ENCODE measurements around the gene OR5AU1. TPM values are rescaled to one million over a fixed set of nuclear protein-coding genes. Genes with fewer than 3 reads are reported as not detected.

Gene OR5AU1
- total and polyA plus RNA-seq, 2 of the 4 experiments (the other 2 are of a cell fraction): not detected

- no peak overlapping the region for H2AK5ac ChIP-seq (ENCODE audit: low read depth, low read length)
- TF ChIP-seq MAZ (IDR thresholded peaks at IDR 0.05; ENCODE audit: borderline replicate concordance, low read depth, low read length) (no peak), BHLHE40 (IDR thresholded peaks at IDR 0.05; ENCODE audit: low read depth, low read length) (no peak), RCOR1 (IDR thresholded peaks at IDR 0.05; ENCODE audit: insufficient replicate concordance, low read length) (no peak), MXI1 (IDR thresholded peaks at IDR 0.05; ENCODE audit: borderline replicate concordance, low read depth, low read length) (no peak), POLR2A (IDR thresholded peaks at IDR 0.05; ENCODE audit: low read depth, low read length) (no peak), RFX5 (IDR thresholded peaks at IDR 0.05; ENCODE audit: low read depth, low read length) (no peak), MAFK (IDR thresholded peaks at IDR 0.05; ENCODE audit: low read depth, low read length) (no peak), USF2 (IDR thresholded peaks at IDR 0.05; ENCODE audit: low read depth, low read length) (no peak), ELK1 (IDR thresholded peaks at IDR 0.05; ENCODE audit: borderline replicate concordance, low read depth, low read length) (no peak), FOS (IDR thresholded peaks at IDR 0.05; ENCODE audit: low read depth, low read length) (no peak)
- TF ChIP-seq, protein P1, sequence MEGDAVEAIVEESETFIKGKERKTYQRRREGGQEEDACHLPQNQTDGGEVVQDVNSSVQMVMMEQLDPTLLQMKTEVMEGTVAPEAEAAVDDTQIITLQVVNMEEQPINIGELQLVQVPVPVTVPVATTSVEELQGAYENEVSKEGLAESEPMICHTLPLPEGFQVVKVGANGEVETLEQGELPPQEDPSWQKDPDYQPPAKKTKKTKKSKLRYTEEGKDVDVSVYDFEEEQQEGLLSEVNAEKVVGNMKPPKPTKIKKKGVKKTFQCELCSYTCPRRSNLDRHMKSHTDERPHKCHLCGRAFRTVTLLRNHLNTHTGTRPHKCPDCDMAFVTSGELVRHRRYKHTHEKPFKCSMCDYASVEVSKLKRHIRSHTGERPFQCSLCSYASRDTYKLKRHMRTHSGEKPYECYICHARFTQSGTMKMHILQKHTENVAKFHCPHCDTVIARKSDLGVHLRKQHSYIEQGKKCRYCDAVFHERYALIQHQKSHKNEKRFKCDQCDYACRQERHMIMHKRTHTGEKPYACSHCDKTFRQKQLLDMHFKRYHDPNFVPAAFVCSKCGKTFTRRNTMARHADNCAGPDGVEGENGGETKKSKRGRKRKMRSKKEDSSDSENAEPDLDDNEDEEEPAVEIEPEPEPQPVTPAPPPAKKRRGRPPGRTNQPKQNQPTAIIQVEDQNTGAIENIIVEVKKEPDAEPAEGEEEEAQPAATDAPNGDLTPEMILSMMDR (conservative IDR thresholded peaks at IDR 0.05; ENCODE audit: low read depth, low read length): no peak
- H3K27ac ChIP-seq (ENCODE audit: insufficient read depth, low read length): no peak overlapping the region
- in situ Hi-C loops (cut with MboI; ENCODE audit: low sequenced_read_pairs): no loop called here
- no peak overlapping the region for H4K5ac ChIP-seq (ENCODE audit: low read depth, low read length)
- no peak overlapping the region for H3K18ac ChIP-seq (ENCODE audit: low read depth, low read length)
- H2BK20ac ChIP-seq (ENCODE audit: low read depth, low read length): no peak overlapping the region
- no peak overlapping the region for H2BK120ac ChIP-seq (ENCODE audit: low read depth, low read length)
- no CpG with 5 or more reads among the region's 3 CpGs for WGBS, 2 experiments (ENCODE audit: extremely low coverage in 2 of 2, insufficient read length in 1 of 2)
- H3K4me3 ChIP-seq (ENCODE audit: insufficient read depth, low read depth, low read length): no peak overlapping the region
- no peak overlapping the region for H3K4ac ChIP-seq (ENCODE audit: low read depth, low read length)
- H3K56ac ChIP-seq (ENCODE audit: extremely low read depth, insufficient read depth, low read length): no peak overlapping the region
- no peak overlapping the region for H3K9ac ChIP-seq (ENCODE audit: low read depth, low read length)
- no peak overlapping the region for H3K23ac ChIP-seq (ENCODE audit: low read depth, low read length)
- H2BK15ac ChIP-seq (ENCODE audit: low read depth, low read length): no peak overlapping the region
- CTCF ChIA-PET: interaction anchor here (0.6 kb wide), 1 partner anchor 337 kb away, joined by 3 read pairs; the partner anchor contains the start of gene CHD8
- intact Hi-C loops (cut with micrococcal nuclease): no loop called here
- no peak overlapping the region for H3K4me2 ChIP-seq (ENCODE audit: low read depth, low read length)
- H2BK5ac ChIP-seq (ENCODE audit: low read depth, low read length, poor library complexity, severe bottlenecking): no peak overlapping the region
- H3K14ac ChIP-seq (replicated peaks; ENCODE audit: low read depth, low read length): no peak overlapping the region
- no peaks in the 10 kb centered on the region for H3K9me3 ChIP-seq (ENCODE audit: control insufficient read depth, insufficient read depth, low read length)
- no peak overlapping the region for H4K8ac ChIP-seq (ENCODE audit: low read depth in 2 of 2, low read length in 2 of 2)
- no peaks in the 10 kb centered on the region for H3K79me1 ChIP-seq (ENCODE audit: low read depth in 1 of 2, low read length in 2 of 2)
- no peak overlapping the region for H4K91ac ChIP-seq (ENCODE audit: insufficient read depth, low read depth, low read length)
- H3K9me1 ChIP-seq (ENCODE audit: insufficient read depth, low read length): no peaks in the 10 kb centered on the region
- no peak overlapping the region for H2AFZ ChIP-seq (replicated peaks; ENCODE audit: low read length, poor library complexity)
- no peaks in the 10 kb centered on the region for H3K4me1 ChIP-seq (ENCODE audit: control insufficient read depth, insufficient read depth, low read length)
- H2AK9ac ChIP-seq (replicated peaks; ENCODE audit: low read depth, low read length, poor library complexity): no peak overlapping the region
- no peaks in the 10 kb centered on the region for H4K20me1 ChIP-seq (ENCODE audit: insufficient read depth, low read length)
- H3K27me3 ChIP-seq (ENCODE audit: control insufficient read depth, insufficient read depth, low read length): peaks cover 5% of the 10 kb centered on the region; the same call in 1 of the 2 replicates
- no TSS peak for BruUV-seq (replicated peaks)
- no peak for DNase-seq
- H3K36me3 ChIP-seq (ENCODE audit: control insufficient read depth, insufficient read depth, low read length): no peaks in the 10 kb centered on the region
- dilution Hi-C loops (cut with HindIII; ENCODE audit: low sequenced_read_pairs, unreplicated experiment): no loop called here
- POLR2A ChIA-PET (ENCODE audit: unreplicated experiment): no interaction called here
- no peak for ATAC-seq (ENCODE audit: low read depth)
These were observed 36.9 kb downstream of the OR5AU1 start for GRCh38 chr14:21118933-21119332.
